BJ (cell line): ENCODE data around the gene FZD4. TPM values are rescaled to one million over a fixed set of nuclear protein-coding genes. Genes with fewer than 3 reads are reported as not detected.

ENCODE experiments used
- CTCF ChIA-PET: fragments of 350-600 bp; formaldehyde crosslinking; extraction: SDS; loops from one replicate; lab custom pipeline; 2021; ENCODE audit warnings: antibody characterized with exemption, inconsistent platforms; lab: Yijun Ruan, JAX
- POLR2A ChIA-PET: fragments of 300-600 bp; sonication (Branson Sonifier 250); formaldehyde crosslinking; extraction: SDS; loops from one replicate; lab custom pipeline; 2021; ENCODE audit warnings: antibody characterized with exemption; lab: Charles Lee
- DNase-seq: peaks from one replicate; pipeline ENCODE4 v3.0.0-alpha.2; 2011; ENCODE audit warnings: low read depth
- H3K27me3 ChIP-seq: 2 replicates; pipeline ENCODE4 v1.6.0; 2011; ENCODE audit warnings: low read length; ENCODE audit not compliant: control insufficient read depth, insufficient read depth
- H3K36me3 ChIP-seq: 2 replicates; pipeline ENCODE4 v1.5.1; 2011; ENCODE audit warnings: low read length; ENCODE audit not compliant: control insufficient read depth, insufficient read depth
- H3K4me3 ChIP-seq: 2 replicates; pipeline ENCODE4 v1.5.1; 2011; ENCODE audit warnings: low read depth, mild to moderate bottlenecking, control low read depth, low read length
- CTCF ChIP-seq: IDR thresholded peaks from 2 replicates; pipeline ENCODE4 v1.5.1; 2011; ENCODE audit warnings: low read depth, mild to moderate bottlenecking, control low read depth, inconsistent platforms, low read length, moderate library complexity; ENCODE audit not compliant: insufficient read depth
- polyA plus RNA-seq: library from polyadenylated mRNA; depleted of rRNA; stranded (reverse); fragments of >200 nt; gene quantifications from 2 replicates; pipeline ENCODE4 v1.2.3, GENCODE V29; 2011

FZD4 gene
- polyA plus RNA-seq, 1 experiment: 12.4 TPM

GRCh38 chr11:86912238-86912637, 43.0 kb downstream of the FZD4 start:
- POLR2A ChIA-PET: no interaction called here
- no peak for TF ChIP-seq CTCF
- Histone ChIP-seq H3K4me3 (no peak overlapping the region), H3K27me3 (no peaks in the 10 kb centered on the region), H3K36me3 (no peaks in the 10 kb centered on the region)
- DNase-seq: no peak
- CTCF ChIA-PET: interaction anchor here (1.2 to 3.7 kb wide), 4 partner anchors 9 to 42 kb away, joined by 4 to 16 read pairs (median 6); no protein-coding TSS in a partner anchor

GRCh38 chr11:86910592-86910991, 44.6 kb downstream of the FZD4 start:
- ChIA-PET CTCF (interaction anchor here (1.7 kb wide), 1 partner anchor 11 kb away, joined by 5 read pairs; no protein-coding TSS in a partner anchor), POLR2A (no interaction called here)
- H3K36me3 ChIP-seq: no peaks in the 10 kb centered on the region
- TF ChIP-seq CTCF: no peak
- no peak overlapping the region for H3K4me3 ChIP-seq
- no peak for DNase-seq
- H3K27me3 ChIP-seq: no peaks in the 10 kb centered on the region

GRCh38 chr11:86906198-86906597, 49.0 kb downstream of the FZD4 start:
- Histone ChIP-seq H3K4me3 (no peak overlapping the region), H3K27me3 (no peaks in the 10 kb centered on the region), H3K36me3 (no peaks in the 10 kb centered on the region)
- no peak for DNase-seq
- no peak for TF ChIP-seq CTCF
- ChIA-PET POLR2A (no interaction called here), CTCF (no interaction called here)

GRCh38 chr11:86905252-86905651, 49.9 kb downstream of the FZD4 start:
- Histone ChIP-seq H3K36me3 (no peaks in the 10 kb centered on the region), H3K4me3 (no peak overlapping the region), H3K27me3 (no peaks in the 10 kb centered on the region)
- no peak for DNase-seq
- CTCF ChIA-PET: interaction anchor here (1.7 kb wide), 1 partner anchor 14 kb away, joined by 3 read pairs; no protein-coding TSS in a partner anchor
- TF ChIP-seq CTCF: no peak
- POLR2A ChIA-PET: no interaction called here

GRCh38 chr11:86904001-86904400, 51.2 kb downstream of the FZD4 start:
- POLR2A ChIA-PET: no interaction called here

More at GRCh38 chr11:86904001-86904400, 51.2 kb downstream of the FZD4 start:
- H3K4me3 ChIP-seq: no peak overlapping the region
- no peaks in the 10 kb centered on the region for H3K27me3 ChIP-seq
- CTCF ChIA-PET: interaction anchor here (0.7 kb wide), 1 partner anchor 9 kb away, joined by 4 read pairs; no protein-coding TSS in a partner anchor
- DNase-seq: no peak
- H3K36me3 ChIP-seq: no peaks in the 10 kb centered on the region
- TF ChIP-seq CTCF: no peak
